Panc1 (cell line): ENCODE measurements around the gene TBCE. TPM values are rescaled to one million over a fixed set of nuclear protein-coding genes. Genes with fewer than 3 reads are reported as not detected.
"Not testable (repeated sequence)": the region's sequence is repeated elsewhere in the genome, so short reads cannot be mapped to it uniquely, and the experiment has no call there.

Experiments
- ATAC-seq: fragments of 200-7000 bp; cut with Tn5 transposase; 2 replicates; pipeline ENCODE4 v1.9.1; 2020; ENCODE audit warnings: mild to moderate bottlenecking, moderate library complexity
- BruUV-seq: library from RNA; stranded (reverse); fragments of 400-500 nt; replicated peaks from 2 replicates; lab custom pipeline; 2021; lab: Mats Ljungman, UMichigan
- CTCF ChIA-PET: fragments of 300-600 bp; sonication (Branson Sonifier 250); formaldehyde crosslinking; loops from one replicate; lab custom pipeline; 2022; ENCODE audit warnings: antibody characterized with exemption; lab: Charles Lee
- POLR2A ChIA-PET: fragments of 300-600 bp; sonication (Branson Sonifier 250); formaldehyde crosslinking; loops from one replicate; lab custom pipeline; 2022; ENCODE audit warnings: antibody characterized with exemption; lab: Charles Lee
- DNase-seq: peaks from one replicate; pipeline ENCODE4 v3.0.0-alpha.2; 2010; ENCODE audit warnings: low read depth, low spot score
- H3K27ac ChIP-seq: 2 replicates; pipeline ENCODE4 v1.5.1; 2011; ENCODE audit warnings: mild to moderate bottlenecking, low read length, inconsistent platforms
- H3K27me3 ChIP-seq: fragments of 200-500 bp; sonication (Bioruptor generic); 2 replicates; pipeline ENCODE4 v1.6.0; 2014; ENCODE audit warnings: low read length, inconsistent platforms; ENCODE audit not compliant: control insufficient read depth, insufficient read depth
- H3K36me3 ChIP-seq: fragments of 200-500 bp; sonication (Bioruptor generic); 2 replicates; pipeline ENCODE4 v1.5.1; 2014; ENCODE audit warnings: inconsistent platforms, mild to moderate bottlenecking, low read length, moderate library complexity; ENCODE audit not compliant: control insufficient read depth, insufficient read depth
- H3K4me1 ChIP-seq: 2 replicates; pipeline ENCODE4 v1.5.1; 2011; ENCODE audit warnings: inconsistent platforms, mild to moderate bottlenecking, low read length, moderate library complexity; ENCODE audit not compliant: control insufficient read depth, insufficient read depth
- H3K4me3 ChIP-seq, 2 experiments: 2 replicates each; pipeline ENCODE4 v1.5.1; 2011 to 2012; ENCODE audit warnings: low read depth in 2 of 2, low read length in 2 of 2, mild to moderate bottlenecking in 2 of 2, inconsistent platforms in 1 of 2, moderate library complexity in 1 of 2
- H3K9me3 ChIP-seq: fragments of 200-500 bp; sonication (Bioruptor generic); 2 replicates; pipeline ENCODE4 v1.5.1; 2014; ENCODE audit warnings: low read depth, mild to moderate bottlenecking, inconsistent platforms, low read length, moderate library complexity; ENCODE audit not compliant: control insufficient read depth, insufficient read depth
- CTCF ChIP-seq: fragments of 450-650 bp; IDR thresholded peaks from 2 replicates; pipeline ENCODE4 v1.5.1; 2017; ENCODE audit warnings: mild to moderate bottlenecking
- POLR2AphosphoS5 ChIP-seq: IDR thresholded peaks from 2 replicates; pipeline ENCODE4 v1.6.1; 2012; ENCODE audit warnings: mild to moderate bottlenecking, low read depth, low read length, moderate library complexity
- REST ChIP-seq, 2 experiments: IDR thresholded peaks; 2 replicates each; pipeline ENCODE4 v1.6.1; 2011 to 2012; ENCODE audit warnings: low read depth in 2 of 2, control low read depth in 1 of 2, low read length in 1 of 2, mild to moderate bottlenecking in 1 of 2, moderate library complexity in 1 of 2; ENCODE audit not compliant: insufficient read depth in 1 of 2
- SIN3A ChIP-seq: IDR thresholded peaks from 2 replicates; pipeline ENCODE4 v1.6.1; 2012; ENCODE audit warnings: low read depth, mild to moderate bottlenecking, low read length, moderate library complexity, borderline replicate concordance; ENCODE audit not compliant: insufficient read depth
- TCF7L2 ChIP-seq: IDR thresholded peaks from 2 replicates; pipeline ENCODE4 v1.6.1; 2011; ENCODE audit warnings: mild to moderate bottlenecking, low read depth, low read length, inconsistent platforms
- in situ Hi-C: cut with HindIII; loops from 2 replicates; pipeline ENCODE4 v1.10.0; 2016; ENCODE audit warnings: low sequenced_read_pairs, low pct_unique_long_range_greater_than_20kb
- intact Hi-C: fragments of 100-400 bp; cut with micrococcal nuclease; formaldehyde crosslinking; loops from one replicate; pipeline ENCODE4 v1.10.0; 2022; ENCODE audit not compliant: unreplicated experiment
- total RNA-seq: library from RNA; stranded (reverse); gene quantifications from one replicate; pipeline ENCODE4 v1.2.1, GENCODE V29; 2021; ENCODE audit not compliant: unreplicated experiment

Gene TBCE
- total RNA-seq, 1 experiment from 2014 or later = 72.0 TPM

GRCh38 chr1:235468004-235468403, 100.8 kb downstream of the TBCE start:
- no peak for DNase-seq
- ChIA-PET POLR2A (interaction anchor here (0.7 kb wide), 1 partner anchor 346 kb away, joined by 5 read pairs; no protein-coding TSS in a partner anchor), CTCF (interaction anchor here (0.7 kb wide), 2 partner anchors 169 to 215 kb away, joined by 5 to 7 read pairs; no protein-coding TSS in a partner anchor)
- peaks cover 6% of the 10 kb centered on the region; the same call in 1 of the 2 replicates for H3K4me1 ChIP-seq
- BruUV-seq = no TSS peak
- in situ Hi-C loops = no loop called here
- H3K4me3 ChIP-seq = no peak overlapping the region
- peaks cover 5% of the 10 kb centered on the region; the same call in 1 of the 2 replicates for H3K36me3 ChIP-seq
- intact Hi-C loops = no loop called here
- H3K9me3 ChIP-seq = no peaks in the 10 kb centered on the region
- no peak overlapping the region for H3K27ac ChIP-seq
- ATAC-seq = no peak
- no peak for TF ChIP-seq SIN3A
- no peak for TF ChIP-seq REST (IDR thresholded peaks at IDR 0.05; ENCODE audit: insufficient read depth in 1 of 2, low read depth in 2 of 2, low read length in 1 of 2)
- H3K27me3 ChIP-seq = no peaks in the 10 kb centered on the region

- Histone ChIP-seq H3K27ac (no peak overlapping the region), H3K27me3 (no peaks in the 10 kb centered on the region), H3K36me3 (peaks cover 7% of the 10 kb centered on the region; the same call in 1 of the 2 replicates), H3K4me1 (peaks cover 6% of the 10 kb centered on the region; the same call in 1 of the 2 replicates), H3K9me3 (no peaks in the 10 kb centered on the region), H3K4me3 (no peak overlapping the region)
- CTCF ChIA-PET = interaction anchor here (0.7 kb wide), 1 partner anchor 115 kb away, joined by 11 read pairs; no protein-coding TSS in a partner anchor
- ATAC-seq (peak; percentile 83), DNase-seq (peak; percentile 50)
- in situ Hi-C loops = no loop called here
- TF ChIP-seq SIN3A = no peak
- no peak for TF ChIP-seq REST (IDR thresholded peaks at IDR 0.05; ENCODE audit: insufficient read depth in 1 of 2, low read depth in 2 of 2, low read length in 1 of 2)
- no peak for TF ChIP-seq POLR2AphosphoS5
- no peak for TF ChIP-seq CTCF
- TF ChIP-seq TCF7L2 = no peak
- intact Hi-C loops = no loop called here
- no TSS peak for BruUV-seq
- POLR2A ChIA-PET = interaction anchor here (0.7 kb wide), 1 partner anchor 308 kb away, joined by 3 read pairs; the partner anchor contains the start of gene RBM34
Measured at GRCh38 chr1:235468970-235469369, 101.7 kb downstream of the TBCE start.

GRCh38 chr1:235469897-235470296, 102.7 kb downstream of the TBCE start:
- intact Hi-C loops, POLR2A ChIA-PET, ATAC-seq, H3K9me3 ChIP-seq, H3K36me3 ChIP-seq, H3K27me3 ChIP-seq, BruUV-seq, H3K27ac ChIP-seq, in situ Hi-C loops, DNase-seq, H3K4me3 ChIP-seq, H3K4me1 ChIP-seq: not testable (repeated sequence)
- CTCF ChIA-PET = interaction anchor here (0.6 kb wide), 1 partner anchor 366 kb away, joined by 4 read pairs; no protein-coding TSS in a partner anchor
